ENCODE results near the gene ZNF367. TPM values are rescaled to one million over a fixed set of nuclear protein-coding genes. Genes with fewer than 3 reads are reported as not detected.
A peak's percentile ranks its signal among the peaks of the same experiment; 100 is the strongest.

ZNF367 gene
- polyA plus RNA-seq, 1 donor from 2014 or later, result 2.0 TPM

GRCh38 chr9:96453625-96454024, 35.5 kb upstream of the ZNF367 start (continued):
- TF ChIP-seq MXI1 (conservative IDR thresholded peaks at IDR 0.05; ENCODE audit: poor library complexity, severe bottlenecking), result no peak

- H3K79me2 ChIP-seq (replicated peaks; ENCODE audit: insufficient read depth, low read length), result peaks cover 7% of the 10 kb centered on the region
- H3K27ac ChIP-seq (ENCODE audit: low read length), result no peak overlapping the region
These were observed 32.7 kb upstream of the ZNF367 start for GRCh38 chr9:96450613-96451528.

GRCh38 chr9:96449845-96450612, 31.9 kb upstream of the ZNF367 start, which contains the start of gene HABP4:
TSS of gene HABP4 (plus strand) at chr9:96450169. CDS start at chr9:96450280, 111 bp downstream.
- Histone ChIP-seq H3K9ac (ENCODE audit: low read length) (peak within 1 kb of the TSS; percentile 71), H3K4me2 (ENCODE audit: low read length) (peak within 1 kb of the TSS; percentile 88), H3K9me2 (ENCODE audit: insufficient read depth, low read length) (no peaks in the 10 kb centered on the region), H3K4me3 (ENCODE audit: low read length) (peak within 1 kb of the TSS; percentile 88), H3K9me3 (ENCODE audit: low read length) (no peaks in the 10 kb centered on the region), H3K36me3 (ENCODE audit: insufficient read depth, low read length) (no peaks in the 10 kb centered on the region), H4K20me1 (ENCODE audit: insufficient read depth) (no peaks in the 10 kb centered on the region), H3K79me2 (replicated peaks; ENCODE audit: insufficient read depth, low read length) (peaks cover 7% of the 10 kb centered on the region), H3K27ac (ENCODE audit: low read length) (peak within 1 kb of the TSS; percentile 41), H2AFZ (ENCODE audit: low read depth, low read length) (peak within 1 kb of the TSS; percentile 66), H3F3A (ENCODE audit: insufficient read depth, low read length, poor library complexity, severe bottlenecking) (no peaks in the 10 kb centered on the region), H3K27me3 (ENCODE audit: insufficient read depth, low read depth, low read length) (no peaks in the 10 kb centered on the region)
- no peak for TF ChIP-seq TAF1 (IDR thresholded peaks at IDR 0.05; ENCODE audit: low read depth)
- peak; percentile 28 for TF ChIP-seq POLR2AphosphoS5 (IDR thresholded peaks at IDR 0.05)
- peak; percentile 82 for TF ChIP-seq MXI1 (conservative IDR thresholded peaks at IDR 0.05; ENCODE audit: poor library complexity, severe bottlenecking)
- no peak for TF ChIP-seq EZH2 (IDR thresholded peaks at IDR 0.05; ENCODE audit: borderline replicate concordance, insufficient read depth, low read length, poor library complexity, severe bottlenecking)
- TF ChIP-seq REST (IDR thresholded peaks at IDR 0.05; ENCODE audit: borderline replicate concordance), result no peak
- TF ChIP-seq CTCF (IDR thresholded peaks at IDR 0.05; ENCODE audit: poor library complexity, severe bottlenecking), result peak; percentile 42
- TF ChIP-seq SMC3 (conservative IDR thresholded peaks at IDR 0.05; ENCODE audit: poor library complexity), result no peak
- TF ChIP-seq EP300 (conservative IDR thresholded peaks at IDR 0.05; ENCODE audit: poor library complexity, severe bottlenecking), result peak; percentile 55

More at GRCh38 chr9:96450613-96451528, 32.7 kb upstream of the ZNF367 start:
- Histone ChIP-seq H3K9ac (ENCODE audit: low read length) (peak overlapping the region; percentile 71), H2AFZ (ENCODE audit: low read depth, low read length) (peak overlapping the region; percentile 33), H3K36me3 (ENCODE audit: insufficient read depth, low read length) (no peaks in the 10 kb centered on the region), H3K4me2 (ENCODE audit: low read length) (peak overlapping the region; percentile 88), H3F3A (ENCODE audit: insufficient read depth, low read length, poor library complexity, severe bottlenecking) (no peaks in the 10 kb centered on the region), H3K4me3 (ENCODE audit: low read length) (peak overlapping the region; percentile 88), H3K9me2 (ENCODE audit: insufficient read depth, low read length) (no peaks in the 10 kb centered on the region), H3K27me3 (ENCODE audit: insufficient read depth, low read depth, low read length) (no peaks in the 10 kb centered on the region), H3K9me3 (ENCODE audit: low read length) (no peaks in the 10 kb centered on the region), H4K20me1 (ENCODE audit: insufficient read depth) (no peaks in the 10 kb centered on the region)
- TF ChIP-seq SMC3 (conservative IDR thresholded peaks at IDR 0.05; ENCODE audit: poor library complexity) (no peak), REST (IDR thresholded peaks at IDR 0.05; ENCODE audit: borderline replicate concordance) (no peak), TAF1 (IDR thresholded peaks at IDR 0.05; ENCODE audit: low read depth) (no peak), MXI1 (conservative IDR thresholded peaks at IDR 0.05; ENCODE audit: poor library complexity, severe bottlenecking) (no peak)
